NCI-H524 (cell line): ENCODE measurements around the gene CHCHD3.

Experiments
- DNase-seq, 2 experiments: peaks; one replicate each; lab custom pipeline; 2025; lab: John Stamatoyannopoulos, UW

Gene CHCHD3

GRCh38 chr7:132773527-132773956, 308.3 kb downstream of the CHCHD3 start:
- no peak for DNase-seq

- DNase-seq = no peak
Observed at GRCh38 chr7:132771301-132771730, 310.6 kb downstream of the CHCHD3 start.

DNA sequence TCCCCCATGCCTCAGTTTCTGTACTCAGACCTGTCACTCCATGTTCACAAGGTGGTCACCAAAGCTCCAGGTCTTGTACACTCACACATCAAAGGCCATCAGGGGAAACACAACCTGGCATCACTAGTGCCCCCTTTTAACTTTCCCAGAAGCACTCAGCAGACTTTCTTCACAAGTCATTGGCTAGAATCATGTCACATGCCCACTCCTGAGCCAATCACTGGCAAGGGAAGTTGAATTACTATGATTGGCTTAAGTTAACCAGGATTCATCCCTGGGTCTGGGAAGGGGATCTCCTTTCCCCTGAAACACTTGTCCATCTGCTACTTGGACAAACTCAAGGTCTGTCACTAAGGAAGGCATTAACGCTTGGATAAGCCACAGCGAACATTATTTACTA, 311.8 kb downstream of the CHCHD3 start:
- peak; percentile 40 to 59 for DNase-seq

DNA sequence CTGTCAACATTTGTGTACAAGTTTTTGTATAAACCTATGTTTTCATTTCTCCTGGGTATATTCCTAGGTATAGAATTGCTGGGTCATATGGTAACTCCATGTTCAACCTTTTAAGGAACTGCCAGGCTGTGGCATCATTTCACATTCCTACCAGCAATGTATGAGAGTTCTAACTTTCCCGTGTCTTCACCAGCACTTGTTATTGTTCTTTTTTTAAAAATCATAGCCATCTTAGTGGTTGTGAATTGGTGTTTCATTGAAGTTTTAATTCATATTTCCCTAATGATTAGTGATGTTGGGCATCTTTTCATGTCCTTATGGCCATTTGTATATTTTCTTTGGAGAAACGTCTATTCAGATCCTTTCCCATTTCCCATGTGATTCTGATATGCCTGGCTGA, 312.6 kb downstream of the CHCHD3 start:
- DNase-seq = no peak

- DNase-seq = no peak
Observed at GRCh38 chr7:132768099-132768498, 313.8 kb downstream of the CHCHD3 start.

DNA sequence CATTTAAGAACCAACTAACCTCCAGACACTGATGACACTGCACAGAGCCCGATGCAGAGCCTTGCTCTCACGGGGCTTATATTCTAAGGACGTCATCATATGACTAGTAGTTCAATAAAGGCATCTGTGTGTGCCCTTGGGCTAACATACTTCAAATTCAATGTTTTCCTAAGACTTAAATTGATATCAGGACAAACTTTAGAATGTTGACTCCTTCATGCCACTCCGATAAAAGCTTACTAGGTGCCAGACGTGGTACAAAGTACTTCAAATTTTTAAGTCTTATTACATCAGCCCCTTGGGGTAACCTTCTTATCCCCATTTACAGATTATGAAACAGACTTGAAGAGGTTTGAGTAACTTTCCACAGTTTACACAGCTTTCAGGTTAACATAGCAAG, 314.5 kb downstream of the CHCHD3 start:
- DNase-seq = no peak

DNA sequence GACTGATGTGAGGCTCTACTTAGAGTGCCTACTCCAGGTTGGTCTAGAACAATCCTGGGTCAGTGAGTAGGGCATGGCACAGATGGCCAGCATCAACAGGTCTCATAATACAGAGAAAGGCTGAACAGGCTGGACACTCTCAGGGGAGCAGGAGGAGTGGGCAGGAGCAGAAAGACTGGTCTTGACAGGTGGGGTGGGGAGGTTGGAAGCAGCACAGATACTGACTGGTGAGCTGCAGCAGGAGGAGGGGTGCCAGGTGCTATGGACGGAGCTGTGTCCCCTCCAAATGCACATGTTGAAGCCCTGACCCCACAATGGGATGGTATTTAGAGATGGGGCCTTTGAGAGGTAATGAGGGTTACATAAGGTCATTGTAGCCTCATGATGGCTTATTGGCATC, 315.2 kb downstream of the CHCHD3 start:
- DNase-seq = no peak

GRCh38 chr7:132765861-132766260, 316.0 kb downstream of the CHCHD3 start:
- DNase-seq = no peak

DNA sequence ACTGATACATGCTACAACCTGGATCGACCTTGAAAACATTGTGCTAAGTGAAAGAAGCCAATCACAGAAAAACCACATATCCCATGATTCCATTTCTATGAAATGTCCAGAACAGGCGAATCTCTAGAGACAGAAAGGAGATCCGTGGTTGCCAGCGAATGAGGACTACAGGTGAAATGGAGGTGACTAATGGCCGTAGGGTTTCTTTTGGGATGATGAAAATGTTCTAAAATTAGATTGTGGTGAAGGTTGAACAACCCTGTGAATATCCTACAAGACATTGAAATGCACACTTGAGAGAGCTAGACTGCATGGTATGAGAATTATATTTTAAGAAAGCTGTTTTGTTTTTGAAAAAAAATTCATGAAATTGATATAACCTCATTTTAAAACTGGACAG, 317.1 kb downstream of the CHCHD3 start:
- DNase-seq = no peak

DNA sequence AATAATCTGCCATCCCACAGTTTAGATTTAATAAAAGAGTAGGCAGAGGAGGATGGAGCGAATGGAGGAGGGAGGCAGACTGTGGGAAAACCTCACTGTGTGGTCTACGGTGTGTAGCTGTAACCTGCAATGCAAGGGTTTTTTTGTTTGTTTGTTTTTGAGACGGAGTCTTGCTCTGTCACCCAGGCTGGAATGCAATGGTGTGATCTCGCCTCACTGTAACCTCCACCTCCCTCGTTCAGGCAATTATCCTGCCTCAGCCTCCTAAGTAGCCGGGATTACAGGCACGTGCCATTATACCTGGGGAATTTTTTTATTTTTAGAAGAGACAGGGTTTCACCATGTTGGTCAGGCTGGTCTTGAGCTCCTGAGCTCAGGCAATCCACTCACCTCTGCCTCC, 321.0 kb downstream of the CHCHD3 start:
- no peak for DNase-seq

DNA sequence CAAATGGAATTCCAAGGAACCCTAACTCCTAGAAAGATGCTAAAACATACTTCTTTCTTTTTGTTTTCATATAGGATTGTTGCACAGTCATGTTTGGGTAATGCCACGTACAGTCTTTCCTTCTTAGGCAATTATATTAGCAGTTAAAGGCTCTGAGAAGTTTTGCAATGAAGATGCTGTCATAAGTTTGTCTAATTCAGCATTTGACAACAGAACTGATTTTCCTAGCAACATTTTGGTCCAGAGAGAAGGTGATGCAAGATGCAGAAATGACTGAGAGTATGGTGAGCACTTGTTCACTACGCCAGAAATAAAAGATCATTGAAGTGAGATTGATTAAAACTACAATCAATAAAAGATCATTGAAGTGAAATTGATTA, 321.7 kb downstream of the CHCHD3 start:
- no peak for DNase-seq

GRCh38 chr7:132759482-132760243, 322.2 kb downstream of the CHCHD3 start:
- no peak for DNase-seq

DNA sequence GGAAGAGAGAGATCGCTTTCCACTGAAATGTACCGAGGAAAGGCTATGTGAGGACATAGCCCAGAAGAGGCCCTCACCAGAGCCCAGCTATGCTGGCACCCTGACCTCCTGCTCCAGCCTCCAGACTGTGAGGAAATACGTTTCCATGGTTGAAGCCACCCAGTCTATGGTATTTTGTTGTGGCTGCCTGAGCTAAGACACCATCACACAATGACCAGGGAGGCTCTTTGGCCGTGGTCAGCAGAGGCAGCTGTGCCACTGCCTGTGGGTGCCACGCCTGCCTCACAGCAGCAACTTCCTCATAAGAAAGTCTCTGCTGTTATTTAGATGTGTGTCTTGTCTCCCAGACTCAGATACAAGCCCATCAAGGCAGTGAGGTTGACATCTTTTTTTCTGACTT, 322.9 kb downstream of the CHCHD3 start:
- DNase-seq = no peak

- DNase-seq = no peak
Observed at GRCh38 chr7:132757783-132758182, 324.1 kb downstream of the CHCHD3 start.

GRCh38 chr7:132756484-132756990, 325.4 kb downstream of the CHCHD3 start:
- peak in 1 of 2 experiments; percentile 18 for DNase-seq

DNA sequence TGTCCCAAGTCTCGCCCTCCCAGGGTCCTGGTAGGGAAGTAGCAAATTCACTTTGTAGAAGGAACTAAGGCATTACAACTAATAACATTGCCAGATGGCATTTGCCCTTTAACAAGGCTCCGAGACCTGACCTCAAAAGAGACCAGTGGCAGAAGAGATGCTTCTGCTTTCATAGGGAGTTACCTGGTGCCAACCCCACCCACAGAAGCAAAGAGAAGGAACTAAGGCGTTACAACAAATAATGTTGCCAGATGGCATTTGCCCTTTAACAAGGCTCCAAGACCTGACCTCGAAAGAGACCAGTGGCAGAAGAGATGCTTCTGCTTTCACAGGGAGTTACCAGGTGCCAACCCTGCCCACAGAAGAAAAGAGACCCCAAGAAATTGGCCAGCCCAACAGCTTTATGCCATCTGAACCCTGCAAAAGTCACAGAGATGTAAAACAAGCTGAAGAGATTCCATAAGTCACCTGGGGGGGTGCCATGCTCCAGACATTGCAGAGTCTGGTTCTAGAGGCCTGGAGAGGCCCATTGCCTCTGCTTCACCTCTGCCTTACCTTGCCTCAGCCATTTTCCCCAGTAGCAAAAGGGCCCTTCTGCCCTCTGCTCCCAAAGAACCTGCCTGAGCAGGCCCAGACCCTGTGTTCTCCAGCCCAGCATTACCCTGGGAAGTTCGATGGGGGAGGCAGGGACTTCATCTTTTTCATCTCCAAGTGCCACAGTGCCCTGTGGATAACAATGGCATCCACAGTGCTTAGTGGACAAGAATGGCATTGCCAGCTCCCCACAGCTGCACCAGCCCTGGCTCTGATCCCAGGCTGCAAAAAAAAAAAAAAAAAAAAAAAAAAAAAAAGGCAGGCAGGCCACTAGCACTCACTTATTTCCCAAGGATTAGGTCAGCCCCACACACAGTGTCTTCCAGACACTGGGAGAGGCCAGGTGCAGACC, 326.1 kb downstream of the CHCHD3 start:
- DNase-seq = no peak

DNA sequence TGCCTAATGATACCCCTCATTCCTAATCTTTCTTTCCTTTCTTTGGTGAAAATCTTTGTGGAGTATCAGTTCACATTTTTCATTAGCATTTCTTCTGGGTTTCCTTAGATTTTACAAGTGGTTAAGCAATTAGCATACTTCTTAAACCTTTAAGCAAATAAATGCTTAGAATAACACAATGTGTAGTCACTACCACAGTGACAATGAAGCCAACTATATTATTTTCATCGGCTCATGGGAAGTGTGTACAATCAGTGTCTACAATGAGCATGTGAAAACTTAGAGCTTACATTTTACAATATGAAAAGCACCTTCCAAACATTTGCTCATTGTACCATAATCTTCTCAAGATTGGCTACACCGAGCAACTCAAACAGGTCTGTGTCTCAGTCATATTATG, 329.5 kb downstream of the CHCHD3 start:
- no peak for DNase-seq

- peak in 1 of 2 experiments; percentile 3 for DNase-seq
Observed at GRCh38 chr7:132751244-132751647, 330.6 kb downstream of the CHCHD3 start.

- DNase-seq = no peak
Observed at GRCh38 chr7:132750530-132751217, 331.2 kb downstream of the CHCHD3 start.

DNA sequence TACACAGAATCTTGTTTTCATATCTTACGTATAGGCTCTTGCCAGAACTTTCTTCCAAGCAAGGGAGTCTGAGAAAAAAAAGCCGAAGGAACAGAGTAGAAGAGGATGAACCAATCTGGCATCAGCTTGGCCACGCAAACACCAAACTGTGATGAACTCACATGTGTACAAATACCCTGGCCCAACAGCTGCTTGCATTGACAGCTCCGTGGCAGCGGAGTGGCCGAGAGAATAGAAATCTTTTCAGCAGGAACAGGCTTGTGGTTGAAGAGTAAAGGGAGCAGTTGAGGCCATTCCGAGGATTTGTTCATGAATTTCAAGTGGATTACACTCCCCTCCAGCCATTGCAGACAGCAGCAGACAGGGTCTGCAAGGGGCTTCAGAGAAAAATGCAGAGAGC, 331.8 kb downstream of the CHCHD3 start:
- DNase-seq = no peak

- no peak for DNase-seq
Observed at GRCh38 chr7:132745510-132745909, 336.4 kb downstream of the CHCHD3 start.

DNA sequence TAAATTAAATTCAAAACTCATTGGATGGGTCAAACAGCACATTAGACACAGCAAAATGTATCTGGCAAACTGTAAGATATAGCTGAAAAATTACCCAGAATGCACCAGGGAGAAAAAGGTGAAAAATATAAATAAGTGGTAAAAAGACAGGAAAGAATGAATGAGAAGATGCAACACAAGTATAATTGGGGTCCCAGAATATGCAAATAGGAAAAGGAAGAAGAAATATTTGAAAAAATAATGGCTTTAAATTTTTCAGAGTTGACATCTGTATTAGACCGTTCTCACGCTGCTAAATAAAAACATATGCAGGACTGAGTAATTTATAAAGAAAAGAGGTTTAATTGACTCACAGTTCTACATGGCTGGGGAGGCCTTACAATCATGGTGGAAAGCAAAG, 337.9 kb downstream of the CHCHD3 start:
- DNase-seq = no peak
